Fibroblast of lung (primary cell): ENCODE results near the gene CHD3. TPM values are rescaled to one million over a fixed set of nuclear protein-coding genes. Genes with fewer than 3 reads are reported as not detected.

Experiments
- DNase-seq, 2 donors: peaks; one replicate each; pipeline versions ENCODE4 v3.0.0 to v3.0.0-alpha.2; 2010; ENCODE audit warnings: low read depth in 2 of 2
- H2AFZ ChIP-seq: 2 replicates; pipeline ENCODE4 v1.5.1; 2012; ENCODE audit warnings: low read length, control low read depth, inconsistent platforms
- H3K27ac ChIP-seq: 2 replicates; pipeline ENCODE4 v1.5.1; 2011; ENCODE audit warnings: low read length, control low read depth; ENCODE audit not compliant: insufficient read depth
- H3K27me3 ChIP-seq: 2 replicates; pipeline ENCODE4 v1.5.1; 2011; ENCODE audit warnings: mild to moderate bottlenecking, low read length; ENCODE audit not compliant: control insufficient read depth, insufficient read depth
- H3K36me3 ChIP-seq: 2 replicates; pipeline ENCODE4 v1.5.1; 2011; ENCODE audit warnings: low read length; ENCODE audit not compliant: control insufficient read depth, insufficient read depth
- H3K4me1 ChIP-seq: 2 replicates; pipeline ENCODE4 v1.5.1; 2011; ENCODE audit warnings: low read length; ENCODE audit not compliant: control insufficient read depth, insufficient read depth; ENCODE audit errors: extremely low read depth
- H3K4me2 ChIP-seq: 2 replicates; pipeline ENCODE4 v1.5.1; 2011; ENCODE audit warnings: low read length, control low read depth; ENCODE audit not compliant: insufficient read depth; ENCODE audit errors: extremely low read depth
- H3K4me3 ChIP-seq, 4 experiments: fragments of 200-600 bp in 1 of 4; sonication (generic) in 1 of 4; replicated peaks in 1 of 4; 2 replicates each; pipeline ENCODE4 v1.5.1; 2011 to 2016; ENCODE audit warnings: low read length in 4 of 4, low read depth in 3 of 4, mild to moderate bottlenecking in 3 of 4, control low read depth in 2 of 4, inconsistent platforms in 1 of 4, mixed read lengths in 1 of 4; ENCODE audit not compliant: insufficient read depth in 1 of 4; ENCODE audit errors: control extremely low read depth in 1 of 4
- H3K79me2 ChIP-seq: 2 replicates; pipeline ENCODE4 v1.5.1; 2012; ENCODE audit warnings: mild to moderate bottlenecking, low read length, inconsistent platforms; ENCODE audit not compliant: control insufficient read depth, insufficient read depth
- H3K9ac ChIP-seq: 2 replicates; pipeline ENCODE4 v1.5.1; 2011; ENCODE audit warnings: mild to moderate bottlenecking, low read length, control low read depth; ENCODE audit not compliant: insufficient read depth
- H3K9me3 ChIP-seq: 2 replicates; pipeline ENCODE4 v1.5.1; 2012; ENCODE audit warnings: low read depth, low read length; ENCODE audit not compliant: control insufficient read depth, insufficient read depth
- H4K20me1 ChIP-seq: 2 replicates; pipeline ENCODE4 v1.5.1; 2011; ENCODE audit warnings: low read length; ENCODE audit not compliant: control insufficient read depth, insufficient read depth; ENCODE audit errors: extremely low read depth
- CTCF ChIP-seq, 2 donors: IDR thresholded peaks in 1 of 2; conservative IDR thresholded peaks in 1 of 2; 1 replicate in 1 of 2; 2 replicates in 1 of 2; pipeline ENCODE4 v1.5.1; 2011 to 2012; ENCODE audit warnings: low read length in 2 of 2, control low read depth in 1 of 2, inconsistent platforms in 1 of 2, low read depth in 1 of 2, mild to moderate bottlenecking in 1 of 2
- EZH2 ChIP-seq: IDR thresholded peaks from 2 replicates; pipeline ENCODE4 v1.5.1; 2012; ENCODE audit warnings: low read length, control low read depth, mild to moderate bottlenecking; ENCODE audit errors: missing control alignments
- polyA plus RNA-seq, 2 donors: library from polyadenylated mRNA; depleted of rRNA in 1 of 2; stranded (reverse) in 1 of 2; unstranded in 1 of 2; fragments of >200 nt; gene quantifications; 2 replicates each; pipeline ENCODE4 v1.2.1, GENCODE V29; 2011 to 2012; ENCODE audit warnings: missing spikeins in 1 of 2
- total RNA-seq: library from RNA; depleted of rRNA; stranded (reverse); fragments of >200 nt; gene quantifications from 2 replicates; pipeline ENCODE4 v1.2.1, GENCODE V29; 2014

The CHD3 gene
- total and polyA plus RNA-seq, 2 donors (not counting 1 experiment from before 2014, with no cell fraction given): 23.8 to 165 TPM

GRCh38 chr17:7943291-7943690 is 54.7 kb downstream of the CHD3 start:
- Histone ChIP-seq H2AFZ (no peak overlapping the region), H4K20me1 (no peaks in the 10 kb centered on the region), H3K9ac (no peak overlapping the region), H3K4me2 (no peak overlapping the region), H3K36me3 (peaks cover 26% of the 10 kb centered on the region), H3K27ac (no peak overlapping the region), H3K9me3 (no peaks in the 10 kb centered on the region), H3K27me3 (no peaks in the 10 kb centered on the region), H3K4me1 (no peaks in the 10 kb centered on the region), H3K79me2 (no peaks in the 10 kb centered on the region), H3K4me3 (no peak overlapping the region)
- TF ChIP-seq EZH2: no peak
- TF ChIP-seq CTCF (conservative IDR thresholded peaks at IDR 0.05 in 1 of 2, IDR thresholded peaks at IDR 0.05 in 1 of 2; ENCODE audit: low read depth in 1 of 2, low read length in 2 of 2): no peak
- no peak for DNase-seq

GRCh38 chr17:7944326-7944725 is 55.7 kb downstream of the CHD3 start:
- no peaks in the 10 kb centered on the region for H3K79me2 ChIP-seq
- no peak overlapping the region for H3K4me2 ChIP-seq
- no peaks in the 10 kb centered on the region for H4K20me1 ChIP-seq
- H3K4me3 ChIP-seq: no peak overlapping the region
- peaks cover 31% of the 10 kb centered on the region for H3K36me3 ChIP-seq
- H3K27me3 ChIP-seq: no peaks in the 10 kb centered on the region
- H3K9me3 ChIP-seq: no peaks in the 10 kb centered on the region
- TF ChIP-seq EZH2 (no peak), CTCF (conservative IDR thresholded peaks at IDR 0.05 in 1 of 2, IDR thresholded peaks at IDR 0.05 in 1 of 2; ENCODE audit: low read depth in 1 of 2, low read length in 2 of 2) (no peak)
- H3K4me1 ChIP-seq: no peaks in the 10 kb centered on the region
- no peak for DNase-seq
- no peak overlapping the region for H2AFZ ChIP-seq
- no peak overlapping the region for H3K9ac ChIP-seq
- H3K27ac ChIP-seq: no peak overlapping the region

GRCh38 chr17:7945651-7946050 is 57.1 kb downstream of the CHD3 start:
- H3K4me1 ChIP-seq: no peaks in the 10 kb centered on the region
- H3K36me3 ChIP-seq: peaks cover 29% of the 10 kb centered on the region
- H4K20me1 ChIP-seq: no peaks in the 10 kb centered on the region
- no peaks in the 10 kb centered on the region for H3K27me3 ChIP-seq
- no peak overlapping the region for H3K4me3 ChIP-seq
- no peak for DNase-seq
- H3K9me3 ChIP-seq: no peaks in the 10 kb centered on the region
- H3K9ac ChIP-seq: no peak overlapping the region
- no peaks in the 10 kb centered on the region for H3K79me2 ChIP-seq
- TF ChIP-seq CTCF (conservative IDR thresholded peaks at IDR 0.05 in 1 of 2, IDR thresholded peaks at IDR 0.05 in 1 of 2; ENCODE audit: low read depth in 1 of 2, low read length in 2 of 2) (no peak), EZH2 (no peak)
- H3K27ac ChIP-seq: no peak overlapping the region
- H3K4me2 ChIP-seq: no peak overlapping the region
- H2AFZ ChIP-seq: no peak overlapping the region
